CD1c-positive myeloid dendritic cell (primary cell): ENCODE results near the gene FNDC1.
"Not testable (repeated sequence)": the region's sequence is repeated elsewhere in the genome, so short reads cannot be mapped to it uniquely, and the experiment has no call there.

Source experiments
- DNase-seq: peaks from one replicate; pipeline ENCODE4 v3.0.0-alpha.2; 2016; ENCODE audit errors: extremely low spot score

The FNDC1 gene

DNA sequence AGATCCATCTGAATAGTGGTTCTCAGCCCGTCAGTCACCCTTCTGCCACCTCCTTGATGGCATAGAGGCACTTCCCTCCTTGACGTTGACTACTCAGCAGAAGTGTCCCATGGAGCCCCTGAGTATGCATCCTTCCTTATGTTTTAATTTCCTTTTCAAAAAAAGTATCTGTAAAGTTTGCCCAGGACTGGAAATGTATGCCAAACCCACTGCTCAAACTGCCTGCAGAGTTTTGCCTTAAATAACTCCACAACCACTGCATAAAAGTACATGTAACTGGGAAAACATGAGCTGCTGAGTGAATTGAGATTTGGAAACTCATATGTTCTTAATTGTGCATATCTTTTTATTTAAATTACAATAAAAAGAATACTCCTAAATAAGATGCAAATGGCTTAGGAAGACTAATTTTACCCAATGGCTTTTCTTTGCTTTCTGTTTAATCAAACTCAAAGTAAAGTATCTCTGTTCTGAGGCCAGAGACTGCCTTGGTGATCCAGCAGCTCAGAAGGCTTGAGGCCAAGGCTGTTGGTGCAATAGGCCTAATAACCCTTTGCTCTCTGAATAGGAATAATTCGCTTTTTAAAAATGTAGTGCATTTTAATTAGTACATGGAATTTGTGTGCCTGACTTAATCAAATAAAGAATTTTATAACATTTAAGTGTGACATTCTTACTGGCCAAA is 90.4 kb downstream of the FNDC1 start:
- no peak for DNase-seq

DNA sequence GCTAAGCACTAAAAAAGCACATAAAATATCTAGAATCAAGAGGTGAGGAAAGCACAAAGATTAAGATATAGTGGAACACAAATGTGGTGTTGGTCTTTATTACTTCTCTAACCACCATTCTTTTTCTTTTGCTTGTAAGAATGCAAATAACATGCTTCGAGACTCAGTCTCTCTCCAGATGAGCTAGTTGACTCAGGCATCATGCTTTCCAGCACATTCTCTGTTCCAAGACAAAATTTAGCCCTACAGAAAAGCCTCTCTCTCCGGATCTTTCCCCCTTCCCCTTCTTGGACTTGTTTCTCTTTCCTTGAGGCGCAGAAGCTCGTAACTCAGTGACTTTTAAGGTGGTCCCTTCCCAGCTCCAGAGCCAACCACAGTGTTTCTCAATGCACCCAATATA is 91.0 kb downstream of the FNDC1 start:
- DNase-seq = no peak

DNA sequence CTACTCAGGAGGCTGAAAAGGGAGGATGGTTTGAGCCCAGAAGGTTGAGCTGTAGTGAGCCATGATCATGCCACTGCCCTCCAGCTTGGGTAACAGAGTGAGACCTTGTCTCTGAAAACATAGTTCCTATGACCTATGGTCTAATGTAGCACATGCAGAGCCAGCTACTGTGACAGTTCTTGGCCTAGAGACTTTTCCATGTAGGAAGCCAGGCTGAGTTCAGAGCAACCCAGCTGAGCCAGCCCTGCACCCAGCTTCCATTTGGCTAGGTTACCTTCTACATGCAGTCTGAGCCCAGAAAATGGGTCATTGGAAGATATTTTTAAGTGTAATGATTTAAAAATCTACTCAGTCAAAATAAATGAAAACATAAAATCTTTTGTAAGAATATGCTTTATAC is 92.8 kb downstream of the FNDC1 start:
- DNase-seq = no peak

DNA sequence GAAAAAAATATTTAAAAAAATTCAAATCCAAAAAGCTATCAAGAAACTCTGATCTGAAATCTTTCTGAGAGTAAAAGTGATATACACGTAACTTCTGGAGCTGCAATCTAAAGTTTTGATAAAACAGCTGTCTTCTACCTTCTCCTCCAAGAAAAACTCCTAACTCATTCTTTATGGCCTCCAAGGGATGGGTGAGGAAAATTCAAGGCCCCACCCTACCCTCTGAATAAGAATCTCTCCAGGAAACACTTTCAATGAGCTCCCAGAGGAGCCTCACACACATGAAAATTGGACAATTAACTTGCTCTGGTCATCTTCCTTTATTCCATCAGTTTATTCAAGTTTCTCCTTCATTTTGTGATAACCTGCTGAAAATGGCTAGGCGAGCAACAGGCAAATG is 93.4 kb downstream of the FNDC1 start:
- no peak for DNase-seq

DNA sequence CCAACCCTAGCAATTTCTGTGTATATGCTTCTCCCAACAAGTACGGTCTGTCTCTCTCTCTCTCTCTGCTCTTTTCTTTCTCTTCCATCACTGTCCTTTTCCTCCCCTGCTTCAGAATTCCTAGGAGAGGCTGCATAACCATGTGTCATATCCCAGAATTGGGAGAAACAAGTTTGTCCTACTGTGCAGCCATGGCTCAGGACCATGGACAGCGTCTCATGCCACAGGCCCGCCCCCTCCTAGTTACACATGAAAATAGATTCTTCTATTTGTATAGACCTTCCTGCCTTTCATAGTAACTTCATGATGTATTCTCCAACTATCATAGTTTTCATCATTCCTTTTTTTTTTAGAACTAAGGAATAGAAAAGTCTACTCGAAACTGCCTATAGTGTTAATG is 98.0 kb downstream of the FNDC1 start:
- no peak for DNase-seq

DNA sequence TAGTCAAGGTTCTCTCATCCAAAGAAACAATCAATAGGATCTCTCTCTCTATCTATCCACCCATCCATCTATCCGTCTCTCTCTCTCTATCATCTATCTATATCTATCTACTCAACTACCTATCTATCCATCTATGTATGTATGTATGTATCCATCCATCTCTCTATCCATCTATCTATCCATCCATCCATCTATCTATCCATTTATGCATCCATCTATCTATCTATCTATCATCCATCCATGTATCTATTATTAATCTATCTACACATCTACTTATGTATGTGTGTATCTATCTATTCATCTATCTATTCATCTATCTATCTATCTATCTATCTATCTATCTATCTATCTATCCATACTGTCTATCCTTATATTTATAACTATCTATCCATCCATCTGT is 99.3 kb downstream of the FNDC1 start:
- DNase-seq = no peak

DNA sequence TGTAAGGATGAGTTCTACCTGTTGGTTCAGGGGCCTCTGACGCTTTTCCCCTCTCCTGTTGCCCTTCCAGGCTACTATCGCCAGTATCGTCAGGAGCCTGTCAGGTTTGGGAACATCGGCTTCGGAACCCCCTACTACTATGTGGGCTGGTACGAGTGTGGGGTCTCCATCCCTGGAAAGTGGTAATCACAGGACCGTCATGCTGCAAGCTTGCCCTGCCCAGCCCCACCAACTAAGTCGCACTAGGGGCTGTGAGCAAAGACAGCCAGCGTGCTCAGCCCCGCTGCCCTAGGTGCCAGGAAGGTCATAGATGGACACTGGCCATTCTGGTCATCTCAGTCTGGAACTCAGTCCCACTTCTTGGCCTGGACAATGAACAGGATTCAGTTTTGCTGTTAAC is 102.1 kb downstream of the FNDC1 start:
- DNase-seq = no peak

DNA sequence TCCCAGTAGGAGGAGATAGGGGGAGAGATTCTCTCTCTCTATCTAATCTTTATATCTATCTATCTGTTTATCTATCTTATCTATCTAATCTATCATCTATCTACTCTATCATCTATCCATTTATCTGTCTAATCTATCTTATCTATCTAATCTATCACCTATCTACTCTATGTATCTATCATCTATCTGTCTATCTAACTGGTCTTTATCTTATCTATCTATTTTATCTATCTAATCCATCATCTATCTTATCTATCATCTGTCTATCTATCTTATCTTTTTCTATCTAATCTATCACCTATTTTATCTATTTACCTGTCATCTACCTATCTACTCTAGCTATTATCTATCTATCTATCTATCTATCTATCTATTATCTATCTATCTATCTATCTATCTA is 109.4 kb downstream of the FNDC1 start:
- no peak for DNase-seq

DNA sequence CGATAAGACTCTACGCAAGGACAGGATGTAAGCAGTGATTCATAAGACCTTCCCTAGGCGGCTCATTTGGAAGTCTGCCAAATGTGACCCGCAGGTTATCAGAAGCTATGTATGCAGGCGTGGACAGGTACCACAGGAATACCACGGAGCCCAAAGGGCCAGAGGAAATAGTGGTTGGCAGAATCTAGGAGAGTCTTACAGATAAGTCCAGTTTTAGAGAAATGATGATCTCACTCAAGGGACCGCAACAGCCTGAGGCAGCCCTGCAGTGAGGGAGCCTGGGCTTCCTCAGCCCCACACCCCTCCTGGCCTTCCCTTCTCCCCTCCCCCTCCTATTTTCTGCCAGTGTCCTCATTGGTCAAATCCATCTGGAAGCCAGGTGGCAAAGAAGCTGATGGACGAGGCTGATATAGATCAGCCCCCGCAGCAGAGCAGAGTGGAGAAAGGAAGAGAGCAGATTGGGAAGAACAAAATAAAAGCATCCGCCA is 110.6 kb downstream of the FNDC1 start:
- DNase-seq = no peak

DNA sequence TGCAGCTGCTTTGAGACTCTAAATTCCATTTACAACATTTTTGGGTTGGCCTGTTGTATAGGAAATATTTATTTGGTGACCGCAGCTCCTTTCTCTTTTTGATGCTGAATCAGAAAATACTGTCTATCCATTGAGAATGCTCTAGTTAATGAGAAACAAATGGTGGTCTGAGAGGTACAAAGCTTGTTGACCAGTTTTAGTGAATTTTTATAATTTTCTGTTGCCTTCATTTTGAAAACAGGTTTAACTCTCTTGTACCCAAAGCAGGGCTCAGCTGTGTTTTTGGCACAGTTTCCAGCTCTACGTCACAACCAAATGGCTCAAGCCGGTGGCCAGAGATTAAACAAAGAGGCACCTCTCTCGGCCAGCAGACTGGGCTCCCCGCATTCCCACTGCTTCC is 113.2 kb downstream of the FNDC1 start:
- no peak for DNase-seq

DNA sequence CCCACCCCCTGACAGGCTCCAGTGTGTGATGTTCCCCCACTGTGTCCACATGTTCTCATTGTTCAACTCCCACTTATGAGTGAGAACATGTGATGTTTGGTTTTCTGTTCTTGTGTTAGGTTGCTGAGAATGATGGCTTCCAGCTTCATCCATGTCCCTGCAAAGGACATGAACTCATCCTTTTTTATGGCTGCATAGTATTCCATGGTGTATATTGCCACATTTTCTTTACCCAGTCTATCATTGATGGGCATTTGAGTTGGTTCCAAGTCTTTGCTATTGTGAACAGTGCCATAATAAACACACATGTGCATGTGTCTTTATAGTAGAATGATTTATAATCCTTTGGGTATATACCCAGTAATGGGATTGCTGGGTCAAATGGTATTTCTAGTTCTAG is 115.5 kb downstream of the FNDC1 start:
- DNase-seq = not testable (repeated sequence)

DNA sequence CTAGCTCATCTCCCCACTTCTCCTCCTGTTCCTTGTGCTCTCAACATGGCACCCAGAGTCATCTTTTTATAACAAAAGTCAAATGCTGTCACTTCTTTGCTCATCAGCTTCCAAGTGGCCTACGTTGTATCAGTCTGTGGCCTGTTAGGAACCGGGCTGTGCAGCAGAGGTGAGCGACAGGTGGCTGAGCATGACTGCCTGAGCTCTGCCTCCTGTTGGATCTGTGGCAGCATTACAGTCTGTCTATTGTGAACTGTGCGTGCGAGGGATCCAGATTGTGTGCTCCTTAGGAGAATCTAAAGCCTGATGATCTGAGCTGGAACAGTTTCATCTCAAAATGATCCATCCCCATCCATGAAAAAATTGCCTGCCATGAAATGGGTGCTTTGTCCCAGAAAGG is 129.6 kb downstream of the FNDC1 start:
- DNase-seq = no peak

DNA sequence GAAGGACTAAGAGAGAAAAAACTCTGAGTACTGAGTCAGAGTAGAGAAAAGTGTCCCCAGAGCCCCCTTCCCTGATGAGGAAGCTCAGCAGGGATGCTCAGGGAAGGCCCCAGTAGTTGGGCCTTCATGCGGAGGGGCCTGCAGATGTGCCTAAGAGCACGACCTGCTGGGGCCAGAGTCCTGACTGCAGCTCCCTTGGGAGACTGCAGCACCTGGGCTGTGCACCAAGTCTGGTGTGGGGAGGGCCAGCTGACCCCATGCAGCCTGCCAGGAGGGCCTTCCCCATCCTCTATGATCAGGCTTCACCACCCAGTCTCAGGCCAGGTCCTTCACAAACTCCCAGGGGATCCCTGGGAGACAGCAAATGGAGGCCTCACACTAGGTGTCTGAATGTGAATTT is 130.4 kb downstream of the FNDC1 start:
- no peak for DNase-seq

DNA sequence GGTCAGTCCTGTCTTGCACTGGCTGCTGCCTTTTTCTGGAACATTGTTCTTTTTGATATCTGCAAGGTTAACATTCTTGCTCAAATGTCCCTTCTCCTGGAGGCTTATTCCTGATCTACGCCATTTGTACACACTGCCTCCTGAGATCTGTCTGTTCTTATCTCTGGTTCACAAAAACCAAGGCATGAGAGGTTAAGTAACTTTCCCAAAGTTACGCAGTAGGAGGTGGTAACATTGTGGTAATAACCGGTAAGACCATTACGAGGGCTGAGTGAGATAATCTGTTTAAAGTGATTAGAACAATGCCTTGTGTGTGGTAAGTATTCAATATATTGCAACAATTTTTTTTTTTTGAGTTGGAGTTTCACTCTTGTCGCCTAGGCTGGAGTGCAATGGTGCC is 132.1 kb downstream of the FNDC1 start:
- DNase-seq = no peak

DNA sequence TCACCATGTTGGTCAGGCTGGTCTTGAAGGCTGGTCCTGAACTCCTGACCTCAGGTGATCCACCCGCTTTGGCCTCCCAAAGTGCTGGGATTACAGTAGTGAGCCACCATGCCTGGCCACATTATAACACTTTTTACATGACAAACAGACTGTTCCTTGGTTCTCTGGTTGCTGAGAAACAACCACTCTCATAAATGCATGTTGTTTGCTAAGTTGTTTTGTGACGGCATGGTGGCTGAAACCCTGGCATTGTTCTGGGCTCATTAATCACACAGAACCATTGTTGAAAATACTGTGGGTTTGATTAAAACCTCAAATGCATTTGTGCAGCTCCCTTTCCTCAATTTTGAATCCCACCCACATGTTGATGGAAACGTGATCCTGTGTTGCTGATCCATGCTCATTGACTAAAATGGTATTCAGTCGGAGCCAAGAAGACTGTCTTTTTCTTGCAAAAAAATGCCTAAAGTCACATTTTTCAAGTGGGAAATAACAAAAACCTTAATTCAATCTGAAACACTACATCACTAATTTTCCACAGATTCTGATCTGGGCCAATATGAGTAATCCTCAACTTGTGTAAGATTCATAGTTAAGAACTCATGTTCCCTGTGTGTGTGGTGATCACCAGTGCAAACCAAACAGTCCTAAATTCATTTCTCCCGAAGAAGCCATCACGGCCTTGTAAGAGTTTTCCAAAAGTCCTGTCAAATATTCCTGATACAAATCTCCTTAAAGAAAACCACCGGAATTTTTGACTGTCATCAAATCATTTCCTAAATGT is 132.8 kb downstream of the FNDC1 start:
- no peak for DNase-seq

DNA sequence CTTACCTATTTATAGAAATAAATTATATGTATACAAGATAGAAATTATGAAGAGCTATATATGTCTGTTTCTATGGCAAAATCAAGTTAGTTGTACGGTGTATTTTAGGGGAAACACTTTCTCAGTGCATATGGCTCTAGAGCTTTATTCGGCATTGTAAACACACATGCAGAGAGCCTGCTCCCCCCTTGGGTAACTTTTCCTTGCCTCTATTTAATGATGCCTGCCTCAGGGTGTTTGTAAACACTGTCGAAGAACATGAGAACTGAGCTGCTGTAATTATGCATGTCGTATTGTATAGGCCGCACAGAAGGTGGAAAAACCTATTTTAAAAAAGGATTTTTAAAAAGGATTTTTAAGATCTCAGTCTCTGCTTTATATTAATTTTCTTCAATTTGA is 133.4 kb downstream of the FNDC1 start:
- no peak for DNase-seq

DNA sequence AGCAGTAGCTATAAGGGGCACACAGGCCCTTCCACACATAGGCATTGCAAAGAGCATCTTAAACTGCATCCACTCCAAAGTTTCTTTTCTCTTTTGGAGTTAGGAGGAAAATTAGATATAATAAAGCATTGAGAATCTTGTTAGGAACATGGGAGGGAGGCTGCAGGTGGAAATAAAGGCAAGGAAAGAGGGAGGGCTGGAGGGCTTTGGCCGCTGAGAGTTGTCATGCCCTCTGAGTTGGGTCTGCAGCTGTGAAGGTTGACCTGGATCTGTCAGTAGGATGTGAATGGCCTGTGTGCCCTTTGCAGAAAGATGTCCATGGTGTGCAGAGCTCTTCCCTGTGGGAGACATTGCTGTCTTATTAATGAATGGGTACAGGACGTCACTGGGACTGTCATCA is 134.0 kb downstream of the FNDC1 start:
- DNase-seq = no peak

DNA sequence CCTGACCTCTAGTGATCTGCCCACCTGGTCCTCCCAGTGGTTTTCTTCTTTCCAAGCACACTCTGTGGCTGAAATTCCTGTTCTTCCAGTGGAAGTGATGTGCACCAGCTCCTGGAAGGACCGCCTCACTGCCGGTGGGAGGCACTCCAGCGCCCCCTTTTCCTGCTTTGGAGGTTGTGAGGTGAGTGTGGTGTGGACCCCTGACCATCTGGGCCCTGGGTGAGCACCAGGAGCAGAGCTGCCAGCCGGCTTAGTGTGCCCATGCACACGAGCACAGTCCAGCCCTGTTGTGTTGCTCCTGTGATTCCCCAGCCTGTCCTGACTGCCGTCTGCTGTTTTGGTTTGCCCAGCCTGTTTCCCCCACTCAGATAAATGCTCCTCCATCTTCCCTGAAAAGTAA is 134.6 kb downstream of the FNDC1 start:
- no peak for DNase-seq

DNA sequence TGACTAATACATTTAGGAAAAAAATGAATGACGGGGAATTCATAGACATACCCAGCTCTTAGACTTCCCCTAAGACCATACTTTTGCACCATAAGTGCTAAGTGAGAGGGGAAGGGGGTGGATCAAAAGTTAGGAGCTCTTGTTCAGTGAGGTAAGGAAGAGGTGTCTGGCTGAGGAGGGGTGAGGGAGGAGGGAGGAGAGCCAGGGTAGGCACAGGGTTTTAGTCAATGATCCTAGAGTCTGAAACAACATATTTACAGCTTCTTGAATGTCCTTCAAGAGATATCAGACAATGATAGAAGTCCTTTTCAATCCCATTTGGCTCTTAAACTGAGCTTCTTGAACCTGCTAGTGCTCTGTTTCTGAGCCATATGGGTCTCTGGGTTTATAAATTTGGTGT is 135.4 kb downstream of the FNDC1 start:
- no peak for DNase-seq

DNA sequence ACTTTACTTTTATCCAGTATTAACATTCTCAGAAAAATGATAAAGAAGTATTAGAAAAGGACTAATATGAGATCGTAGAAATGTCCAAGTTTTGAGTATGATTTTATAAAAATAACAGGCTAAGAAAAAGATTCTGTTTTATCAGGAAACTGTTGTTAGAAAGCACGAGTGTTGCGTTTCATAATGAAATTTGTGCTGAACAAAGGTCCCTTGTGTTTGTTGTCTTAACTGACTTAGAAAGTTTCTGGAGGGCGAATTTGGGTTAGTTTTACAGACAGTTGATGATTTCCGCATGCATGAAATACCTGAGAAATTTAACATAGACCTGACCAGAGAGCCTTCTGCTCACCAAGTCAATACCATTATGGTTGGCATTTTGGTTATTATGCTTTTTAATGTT is 136.0 kb downstream of the FNDC1 start:
- no peak for DNase-seq

DNA sequence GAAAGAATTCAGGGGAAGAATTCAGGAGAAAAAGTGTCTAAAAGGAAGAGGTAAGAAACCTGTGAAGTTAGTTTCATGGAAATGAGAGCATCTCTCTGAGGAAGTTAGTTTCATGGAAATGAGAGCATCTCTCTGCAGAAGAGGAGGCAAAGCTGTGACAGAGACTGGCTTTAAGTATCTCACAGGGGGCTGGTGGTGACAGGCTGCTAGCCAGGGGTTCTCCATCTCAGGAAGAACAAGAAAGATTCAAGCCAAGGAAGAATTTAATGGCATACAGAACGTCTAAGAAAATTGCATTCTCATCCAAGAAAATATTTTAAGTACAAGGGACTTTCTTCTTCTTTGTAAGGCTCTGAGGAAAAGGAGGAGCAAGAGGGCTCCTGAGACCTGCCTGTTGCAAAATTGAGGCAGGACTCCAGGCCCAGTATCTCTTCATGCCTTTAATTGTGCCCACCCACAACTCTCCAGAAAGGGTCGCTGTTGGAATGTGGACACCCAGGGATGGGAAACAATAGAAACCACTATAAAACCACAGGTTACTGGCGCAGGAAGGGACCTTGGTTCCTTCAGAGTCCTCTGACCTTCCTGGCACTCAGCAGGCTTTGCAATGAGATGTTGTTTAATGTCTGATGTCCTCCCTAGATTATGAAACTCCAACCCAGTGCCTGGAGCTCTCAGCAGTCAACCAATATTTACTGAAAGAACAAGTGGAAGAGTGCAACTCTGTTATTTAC is 136.8 kb downstream of the FNDC1 start:
- no peak for DNase-seq

DNA sequence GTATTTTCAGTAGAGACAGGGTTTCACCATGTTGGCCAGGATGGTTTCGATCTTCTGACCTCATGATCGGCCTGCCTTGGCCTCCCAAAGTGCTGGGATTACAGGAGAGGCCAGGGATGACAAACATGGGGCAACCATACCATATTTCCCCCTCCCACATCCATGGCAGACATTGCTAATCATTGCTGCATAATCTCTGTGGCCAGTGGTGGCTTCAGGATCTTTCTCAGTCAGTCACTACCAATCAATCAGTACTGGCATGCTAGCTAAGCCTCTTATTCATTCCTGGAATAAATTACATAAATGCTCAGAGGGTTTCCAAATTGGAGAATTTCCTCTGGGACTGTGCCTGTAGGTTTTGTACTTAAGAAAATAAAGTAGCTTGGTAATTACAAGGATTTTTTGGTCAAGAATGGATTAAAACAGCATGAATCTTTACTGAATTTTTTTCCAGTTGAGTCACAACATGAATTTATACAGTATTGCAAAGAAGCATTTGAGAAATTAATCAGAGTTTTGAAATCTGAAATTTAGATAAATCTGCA is 138.1 kb downstream of the FNDC1 start:
- DNase-seq = no peak

DNA sequence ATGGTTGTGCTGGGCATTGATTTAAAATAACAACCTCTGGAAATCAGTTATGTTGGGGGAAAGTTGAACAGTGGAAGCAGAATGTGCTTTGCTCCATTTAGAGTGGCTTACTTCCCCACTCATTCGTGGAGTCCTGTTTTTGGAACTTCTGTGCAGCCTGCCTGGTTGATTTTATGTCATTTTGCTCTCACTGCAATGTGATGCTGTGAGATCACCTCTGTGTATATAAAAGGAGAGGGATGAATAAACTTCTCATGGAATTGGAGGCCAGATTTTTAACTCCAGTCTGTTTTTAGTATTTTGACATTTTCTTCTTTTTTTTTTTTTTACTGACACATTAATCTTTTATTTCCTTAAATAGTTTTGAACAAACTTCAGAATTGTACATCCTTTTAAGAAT is 139.0 kb downstream of the FNDC1 start:
- DNase-seq = no peak
